ENCODE data around the gene ADGRD2. TPM values are rescaled to one million over a fixed set of nuclear protein-coding genes. Genes with fewer than 3 reads are reported as not detected.

Gene ADGRD2
- total RNA-seq, 1 experiment from 2014 or later: not detected

DNA sequence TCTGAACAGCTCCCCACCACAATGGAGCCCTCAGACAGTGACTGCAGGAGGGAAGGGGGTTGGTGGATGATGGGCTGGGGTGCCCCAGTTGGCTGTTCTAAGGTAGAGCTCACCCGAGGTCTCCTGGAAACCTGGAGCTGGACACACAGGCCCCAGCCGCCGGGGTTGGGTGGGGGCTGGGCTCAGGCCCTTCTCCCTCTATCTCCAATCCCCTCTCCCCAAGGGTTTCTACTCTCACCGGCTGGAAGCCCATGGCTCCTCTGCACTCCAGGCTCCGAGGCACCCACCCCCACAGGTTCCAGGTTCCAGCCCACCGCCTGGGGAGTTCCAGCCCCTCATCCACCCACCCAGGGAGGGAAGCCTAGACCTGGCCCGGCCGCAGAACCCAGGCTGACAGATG is 56.2 kb downstream of the ADGRD2 start:
- intact Hi-C loops (cut with micrococcal nuclease): no loop called here

DNA sequence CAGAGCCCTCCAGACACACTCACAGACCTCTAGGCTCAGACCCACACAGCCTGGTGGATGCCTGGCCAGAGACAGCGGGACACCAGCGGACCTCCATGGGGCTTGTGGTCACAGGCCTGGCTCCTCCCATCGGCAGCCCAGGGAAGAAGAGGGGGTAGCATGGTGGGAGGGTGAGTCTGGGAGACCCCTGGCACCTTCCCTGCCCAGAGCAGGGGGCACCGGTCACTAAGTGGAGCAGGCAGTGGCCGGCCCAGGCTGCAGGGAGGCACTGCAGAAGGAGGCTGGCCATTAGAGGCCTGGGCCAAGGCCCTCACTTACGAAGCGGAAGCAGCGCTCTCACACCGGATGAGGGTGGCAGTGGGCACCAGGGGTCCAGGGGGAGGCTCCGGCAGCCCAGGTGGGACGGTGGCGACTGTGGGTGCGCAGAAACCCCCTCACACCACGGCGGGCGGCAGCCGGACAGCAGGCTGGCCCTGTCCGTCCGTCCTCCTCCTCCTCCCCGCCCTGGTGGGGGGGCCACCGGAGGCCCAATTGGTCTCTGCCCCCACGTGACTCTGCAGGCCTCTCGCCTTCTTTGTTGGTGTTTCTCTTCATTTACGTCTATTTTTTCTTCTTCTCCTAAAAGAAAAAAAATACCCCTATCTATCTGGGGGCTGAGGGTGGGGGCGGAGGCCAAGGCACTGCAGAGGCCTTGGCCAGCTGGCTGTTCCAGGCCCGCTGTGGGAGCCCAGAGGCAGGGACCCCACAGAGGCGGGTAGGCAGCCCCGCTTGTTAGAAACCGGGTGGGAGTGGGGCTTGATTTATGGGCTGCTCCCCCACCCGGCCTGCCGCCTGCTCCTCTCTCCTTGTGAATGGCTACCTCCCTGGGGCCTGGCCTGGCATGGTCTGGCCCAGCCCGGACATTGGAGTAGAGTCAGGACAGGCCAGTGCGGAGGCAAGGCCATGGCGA is 57.0 kb downstream of the ADGRD2 start, which contains the start of gene NR5A1:
NR5A1 (minus strand) TSS at position 469 of the 949 bp plus-strand sequence. CDS start 4,004 bp downstream, outside the sequence.
- no peaks in the 10 kb centered on the region for H3K27me3 ChIP-seq (ENCODE audit: insufficient read depth, low read length)
- no peaks in the 10 kb centered on the region for H4K20me1 ChIP-seq (ENCODE audit: insufficient read depth)
- H3K4me3 ChIP-seq (replicated peaks in 1 of 2; ENCODE audit: low read depth in 1 of 2, low read length in 2 of 2): no peak within 1 kb of the TSS
- H3K4me1 ChIP-seq (ENCODE audit: control insufficient read depth in 1 of 2, insufficient read depth in 2 of 2, low read length in 2 of 2): no peaks in the 10 kb centered on the region
- intact Hi-C loops (cut with micrococcal nuclease): no loop called here
- H3K9me2 ChIP-seq (ENCODE audit: insufficient read depth): no peaks in the 10 kb centered on the region
- CTCF ChIA-PET: no interaction called here
- DNase-seq (ENCODE audit: low read depth, low spot score) (no peak), ATAC-seq (no peak)
- RAD21 ChIA-PET (ENCODE audit: low non-redundant PET in 1 of 2, low total read pairs in 2 of 2, uncharacterized antibody in 2 of 2, unreplicated experiment in 2 of 2): no interaction called here
- no peak within 1 kb of the TSS for H2AFZ ChIP-seq (ENCODE audit: low read depth, low read length, poor library complexity, severe bottlenecking)
- no peaks in the 10 kb centered on the region for H3K79me2 ChIP-seq (ENCODE audit: insufficient read depth, low read length)
- TF ChIP-seq YY1 (IDR thresholded peaks at IDR 0.05; ENCODE audit: extremely low read depth, insufficient replicate concordance, low read depth, low read length) (no peak), JUND (IDR thresholded peaks at IDR 0.05) (no peak), SP1 (IDR thresholded peaks at IDR 0.05; ENCODE audit: low read depth) (no peak), ZNF274 (IDR thresholded peaks at IDR 0.05; ENCODE audit: low read depth, low read length) (no peak), TCF7L2 (IDR thresholded peaks at IDR 0.05; ENCODE audit: borderline replicate concordance, extremely low read depth, insufficient read depth, insufficient read length) (no peak), EZH2phosphoT487 (IDR thresholded peaks at IDR 0.05; ENCODE audit: borderline replicate concordance) (no peak)
- TF ChIP-seq, protein P1, sequence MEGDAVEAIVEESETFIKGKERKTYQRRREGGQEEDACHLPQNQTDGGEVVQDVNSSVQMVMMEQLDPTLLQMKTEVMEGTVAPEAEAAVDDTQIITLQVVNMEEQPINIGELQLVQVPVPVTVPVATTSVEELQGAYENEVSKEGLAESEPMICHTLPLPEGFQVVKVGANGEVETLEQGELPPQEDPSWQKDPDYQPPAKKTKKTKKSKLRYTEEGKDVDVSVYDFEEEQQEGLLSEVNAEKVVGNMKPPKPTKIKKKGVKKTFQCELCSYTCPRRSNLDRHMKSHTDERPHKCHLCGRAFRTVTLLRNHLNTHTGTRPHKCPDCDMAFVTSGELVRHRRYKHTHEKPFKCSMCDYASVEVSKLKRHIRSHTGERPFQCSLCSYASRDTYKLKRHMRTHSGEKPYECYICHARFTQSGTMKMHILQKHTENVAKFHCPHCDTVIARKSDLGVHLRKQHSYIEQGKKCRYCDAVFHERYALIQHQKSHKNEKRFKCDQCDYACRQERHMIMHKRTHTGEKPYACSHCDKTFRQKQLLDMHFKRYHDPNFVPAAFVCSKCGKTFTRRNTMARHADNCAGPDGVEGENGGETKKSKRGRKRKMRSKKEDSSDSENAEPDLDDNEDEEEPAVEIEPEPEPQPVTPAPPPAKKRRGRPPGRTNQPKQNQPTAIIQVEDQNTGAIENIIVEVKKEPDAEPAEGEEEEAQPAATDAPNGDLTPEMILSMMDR (IDR thresholded peaks at IDR 0.05 in 2 of 3, conservative IDR thresholded peaks at IDR 0.05 in 1 of 3; ENCODE audit: borderline replicate concordance in 1 of 3, insufficient read depth in 1 of 3, low read depth in 2 of 3, low read length in 2 of 3): no peak
- no peaks in the 10 kb centered on the region for H3K9me3 ChIP-seq (ENCODE audit: control insufficient read depth in 1 of 2, insufficient read depth in 1 of 2, low read depth in 1 of 2, low read length in 2 of 2)
- BruUV-seq (replicated peaks): no TSS peak
- H3K36me3 ChIP-seq (ENCODE audit: control insufficient read depth in 1 of 2, insufficient read depth in 2 of 2, low read length in 2 of 2): no peaks in the 10 kb centered on the region
- no peak within 1 kb of the TSS for H3K4me2 ChIP-seq (ENCODE audit: low read length)
- no peak within 1 kb of the TSS for H3K27ac ChIP-seq (ENCODE audit: low read depth, low read length)
- POLR2A ChIA-PET: no interaction called here
- no peak within 1 kb of the TSS for H3K9ac ChIP-seq (ENCODE audit: low read length)

More for the DNA sequence above, 56.2 kb downstream of the ADGRD2 start:
- H3K79me2 ChIP-seq (ENCODE audit: insufficient read depth, low read length): no peaks in the 10 kb centered on the region
- no peak overlapping the region for H3K4me2 ChIP-seq (ENCODE audit: low read length)
- no peaks in the 10 kb centered on the region for H3K36me3 ChIP-seq (ENCODE audit: control insufficient read depth in 1 of 2, insufficient read depth in 2 of 2, low read length in 2 of 2)
- DNase-seq (ENCODE audit: low read depth, low spot score) (no peak), ATAC-seq (no peak)
- H3K4me1 ChIP-seq (ENCODE audit: control insufficient read depth in 1 of 2, insufficient read depth in 2 of 2, low read length in 2 of 2): no peaks in the 10 kb centered on the region
- no TSS peak for BruUV-seq (replicated peaks)
- ChIA-PET RAD21 (ENCODE audit: low non-redundant PET in 1 of 2, low total read pairs in 2 of 2, uncharacterized antibody in 2 of 2, unreplicated experiment in 2 of 2) (no interaction called here), POLR2A (no interaction called here), CTCF (no interaction called here)
- H3K9ac ChIP-seq (ENCODE audit: low read length): no peak overlapping the region
- no peak overlapping the region for H3K27ac ChIP-seq (ENCODE audit: low read depth, low read length)
- TF ChIP-seq JUND (IDR thresholded peaks at IDR 0.05) (no peak), ZNF274 (IDR thresholded peaks at IDR 0.05; ENCODE audit: low read depth, low read length) (no peak)
- no peaks in the 10 kb centered on the region for H3K9me3 ChIP-seq (ENCODE audit: control insufficient read depth in 1 of 2, insufficient read depth in 1 of 2, low read depth in 1 of 2, low read length in 2 of 2)
- no peaks in the 10 kb centered on the region for H3K9me2 ChIP-seq (ENCODE audit: insufficient read depth)
- H3K27me3 ChIP-seq (ENCODE audit: insufficient read depth, low read length): no peaks in the 10 kb centered on the region
- no peak overlapping the region for H3K4me3 ChIP-seq (replicated peaks in 1 of 2; ENCODE audit: low read depth in 1 of 2, low read length in 2 of 2)
- H2AFZ ChIP-seq (ENCODE audit: low read depth, low read length, poor library complexity, severe bottlenecking): no peak overlapping the region
- H4K20me1 ChIP-seq (ENCODE audit: insufficient read depth): no peaks in the 10 kb centered on the region

Measured in HCT116 (cell line).